ENCODE measurements around the gene AK9.
A peak's percentile ranks its signal among the peaks of the same experiment; 100 is the strongest.

AK9 gene

DNA sequence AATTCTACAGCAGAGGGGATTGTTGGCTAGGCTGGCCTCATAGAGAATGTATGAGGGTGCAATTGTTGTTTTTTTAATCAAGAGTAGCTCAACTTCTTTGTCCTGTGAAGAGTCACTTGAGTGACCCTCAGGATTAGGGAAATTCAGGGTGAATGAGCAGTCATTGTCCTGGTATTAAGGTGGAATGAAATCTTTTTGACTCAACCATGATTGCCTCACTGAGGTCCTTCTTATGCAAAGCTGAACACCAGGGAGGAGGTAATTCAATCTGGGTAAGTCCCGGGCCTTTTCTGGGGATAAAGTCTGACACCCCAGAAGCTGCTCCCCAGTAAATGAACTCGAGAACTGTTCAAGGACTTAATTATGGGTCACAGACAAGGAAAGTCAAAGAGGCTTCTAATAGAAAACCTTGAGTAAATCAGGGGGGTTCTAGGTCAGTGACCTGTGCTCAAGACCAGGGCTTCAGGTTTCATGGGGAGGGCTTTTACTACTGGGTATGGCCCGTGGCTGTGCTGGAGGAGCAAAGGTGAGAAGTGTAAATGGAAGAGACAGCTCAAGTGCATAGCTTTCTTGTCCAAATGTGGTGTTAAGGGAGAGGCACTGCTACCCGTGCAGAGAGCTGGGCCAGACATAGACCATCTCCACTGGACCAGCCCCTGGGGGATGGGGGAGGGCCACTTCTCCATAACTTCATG lies 182.7 kb downstream of the AK9 start:
- Mint-ChIP-seq H3K4me1 (peaks cover 11% of the 10 kb centered on the region), H3K27me3 (ENCODE audit: low read depth, poor library complexity) (no peaks in the 10 kb centered on the region), H3K9me3 (peaks cover 10% of the 10 kb centered on the region), H3K36me3 (ENCODE audit: low read depth) (no peaks in the 10 kb centered on the region), H3K27ac (no peak overlapping the region), H3K4me3 (no peak overlapping the region)
- TF ChIP-seq, protein P1, sequence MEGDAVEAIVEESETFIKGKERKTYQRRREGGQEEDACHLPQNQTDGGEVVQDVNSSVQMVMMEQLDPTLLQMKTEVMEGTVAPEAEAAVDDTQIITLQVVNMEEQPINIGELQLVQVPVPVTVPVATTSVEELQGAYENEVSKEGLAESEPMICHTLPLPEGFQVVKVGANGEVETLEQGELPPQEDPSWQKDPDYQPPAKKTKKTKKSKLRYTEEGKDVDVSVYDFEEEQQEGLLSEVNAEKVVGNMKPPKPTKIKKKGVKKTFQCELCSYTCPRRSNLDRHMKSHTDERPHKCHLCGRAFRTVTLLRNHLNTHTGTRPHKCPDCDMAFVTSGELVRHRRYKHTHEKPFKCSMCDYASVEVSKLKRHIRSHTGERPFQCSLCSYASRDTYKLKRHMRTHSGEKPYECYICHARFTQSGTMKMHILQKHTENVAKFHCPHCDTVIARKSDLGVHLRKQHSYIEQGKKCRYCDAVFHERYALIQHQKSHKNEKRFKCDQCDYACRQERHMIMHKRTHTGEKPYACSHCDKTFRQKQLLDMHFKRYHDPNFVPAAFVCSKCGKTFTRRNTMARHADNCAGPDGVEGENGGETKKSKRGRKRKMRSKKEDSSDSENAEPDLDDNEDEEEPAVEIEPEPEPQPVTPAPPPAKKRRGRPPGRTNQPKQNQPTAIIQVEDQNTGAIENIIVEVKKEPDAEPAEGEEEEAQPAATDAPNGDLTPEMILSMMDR (IDR thresholded peaks at IDR 0.05) = no peak
- no peak for DNase-seq

- H3K36me3 Mint-ChIP-seq (ENCODE audit: low read depth) = no peaks in the 10 kb centered on the region
- DNase-seq = no peak
- H3K4me1 Mint-ChIP-seq = peaks cover 13% of the 10 kb centered on the region
- H3K9me3 Mint-ChIP-seq = peaks cover 10% of the 10 kb centered on the region
- no peak overlapping the region for H3K27ac Mint-ChIP-seq
- no peak overlapping the region for H3K4me3 Mint-ChIP-seq
- H3K27me3 Mint-ChIP-seq (ENCODE audit: low read depth, poor library complexity) = no peaks in the 10 kb centered on the region
- TF ChIP-seq, protein P1 (IDR thresholded peaks at IDR 0.05) = no peak
Measured at GRCh38 chr6:109507490-109508072, 183.4 kb downstream of the AK9 start.

- Mint-ChIP-seq H3K4me1 (peaks cover 13% of the 10 kb centered on the region), H3K9me3 (peaks cover 10% of the 10 kb centered on the region), H3K27ac (no peak overlapping the region), H3K4me3 (no peak overlapping the region), H3K27me3 (ENCODE audit: low read depth, poor library complexity) (no peaks in the 10 kb centered on the region), H3K36me3 (ENCODE audit: low read depth) (no peaks in the 10 kb centered on the region)
- DNase-seq = no peak
- TF ChIP-seq, protein P1 (IDR thresholded peaks at IDR 0.05) = no peak
Measured at GRCh38 chr6:109506841-109507240, 184.2 kb downstream of the AK9 start.

GRCh38 chr6:109506314-109506713 lies 184.7 kb downstream of the AK9 start:
- Mint-ChIP-seq H3K4me1 (peaks cover 13% of the 10 kb centered on the region), H3K27ac (no peak overlapping the region), H3K4me3 (no peak overlapping the region), H3K9me3 (peaks cover 10% of the 10 kb centered on the region), H3K27me3 (ENCODE audit: low read depth, poor library complexity) (no peaks in the 10 kb centered on the region), H3K36me3 (ENCODE audit: low read depth) (no peaks in the 10 kb centered on the region)
- no peak for DNase-seq
- TF ChIP-seq, protein P1 (IDR thresholded peaks at IDR 0.05) = no peak

- Mint-ChIP-seq H3K9me3 (peaks cover 3% of the 10 kb centered on the region), H3K36me3 (ENCODE audit: low read depth) (no peaks in the 10 kb centered on the region)
- TF ChIP-seq, protein P1 (IDR thresholded peaks at IDR 0.05) = no peak
Measured at GRCh38 chr6:109503327-109504224, 187.4 kb downstream of the AK9 start.

More at GRCh38 chr6:109503327-109504224, 187.4 kb downstream of the AK9 start:
- DNase-seq = no peak
- Mint-ChIP-seq H3K4me3 (no peak overlapping the region), H3K27me3 (ENCODE audit: low read depth, poor library complexity) (peaks cover 3% of the 10 kb centered on the region), H3K27ac (peak overlapping the region; percentile 69), H3K4me1 (peaks cover 12% of the 10 kb centered on the region)
